CD4-positive, alpha-beta memory T cell (primary cell): Measurements from ENCODE around the gene ITGA1. TPM values are rescaled to one million over a fixed set of nuclear protein-coding genes. Genes with fewer than 3 reads are reported as not detected.
A peak's percentile ranks its signal among the peaks of the same experiment; 100 is the strongest.

ENCODE experiments used
- CTCF ChIA-PET: fragments of 350-600 bp; sonication (Branson Sonifier 250); formaldehyde crosslinking; loops from one replicate; lab custom pipeline; 2021; ENCODE audit warnings: inconsistent platforms; ENCODE audit not compliant: partially characterized antibody; lab: Charles Lee
- POLR2A ChIA-PET: fragments of 350-600 bp; sonication (Branson Sonifier 250); formaldehyde crosslinking; loops from one replicate; lab custom pipeline; 2021; ENCODE audit not compliant: partially characterized antibody; lab: Charles Lee
- DNase-seq, 5 donors: peaks; one replicate each; pipeline versions ENCODE4 v3.0.0 to v3.0.0-alpha.2; 2020 to 2022; ENCODE audit warnings: mixed read lengths in 1 of 5
- H3K27ac ChIP-seq: one replicate; pipeline ENCODE4 v1.7.0; 2013; ENCODE audit warnings: low read depth, low read length
- H3K27me3 ChIP-seq: 2 replicates; pipeline ENCODE4 v1.7.0; 2013; ENCODE audit warnings: mild to moderate bottlenecking, low read length, moderate library complexity; ENCODE audit not compliant: insufficient read depth
- H3K36me3 ChIP-seq: 2 replicates; pipeline ENCODE4 v1.7.0; 2013; ENCODE audit warnings: mild to moderate bottlenecking, low read length, moderate library complexity; ENCODE audit not compliant: insufficient read depth
- H3K4me1 ChIP-seq: 2 replicates; pipeline ENCODE4 v1.7.0; 2013; ENCODE audit warnings: mild to moderate bottlenecking, low read length, moderate library complexity; ENCODE audit not compliant: insufficient read depth
- H3K4me3 ChIP-seq, 2 donors: one replicate each; pipeline ENCODE4 v1.7.0; 2013; ENCODE audit warnings: low read length in 2 of 2, mild to moderate bottlenecking in 1 of 2
- H3K9me3 ChIP-seq, 2 donors: one replicate each; pipeline ENCODE4 v1.7.0; 2013; ENCODE audit warnings: low read length in 2 of 2, control low read depth in 1 of 2; ENCODE audit not compliant: control insufficient read depth in 1 of 2
- H3K27ac Mint-ChIP-seq, 7 donors: one replicate each; pipeline ENCODE4 v1.8.0; 2020 to 2021; ENCODE audit warnings: mixed read lengths in 7 of 7, mild to moderate bottlenecking in 6 of 7, inconsistent platforms in 3 of 7, moderate library complexity in 3 of 7
- H3K27me3 Mint-ChIP-seq, 2 donors: one replicate each; pipeline ENCODE4 v1.8.0; 2020 to 2021; ENCODE audit warnings: mixed read lengths in 2 of 2
- H3K36me3 Mint-ChIP-seq, 2 donors: one replicate each; pipeline ENCODE4 v1.8.0; 2020 to 2021; ENCODE audit warnings: mixed read lengths in 2 of 2, inconsistent platforms in 1 of 2, mild to moderate bottlenecking in 1 of 2
- H3K4me1 Mint-ChIP-seq, 4 donors: one replicate each; pipeline ENCODE4 v1.8.0; 2020 to 2021; ENCODE audit warnings: mixed read lengths in 4 of 4, mild to moderate bottlenecking in 1 of 4
- H3K4me3 Mint-ChIP-seq, 8 donors: one replicate each; pipeline ENCODE4 v1.8.0; 2020 to 2021; ENCODE audit warnings: mixed read lengths in 8 of 8, mild to moderate bottlenecking in 7 of 8, moderate library complexity in 6 of 8, inconsistent platforms in 3 of 8
- H3K9me3 Mint-ChIP-seq, 8 donors: one replicate each; pipeline ENCODE4 v1.8.0; 2020 to 2021; ENCODE audit warnings: mixed read lengths in 8 of 8, mild to moderate bottlenecking in 5 of 8, inconsistent platforms in 3 of 8, moderate library complexity in 1 of 8
- intact Hi-C: fragments of 100-400 bp; cut with micrococcal nuclease; formaldehyde crosslinking; loops from one replicate; pipeline ENCODE4 v1.15.1; 2023
- polyA plus RNA-seq, 2 donors: library from polyadenylated mRNA; unstranded; fragments of 300-500 nt; fragmentation: Illumina TruSeq; gene quantifications; one replicate each; pipeline ENCODE4 v1.2.3, GENCODE V29; 2021
- total RNA-seq, 2 experiments: library from RNA; stranded (reverse); gene quantifications; one replicate each; pipeline ENCODE4 v1.2.3, GENCODE V29; 2021

Gene ITGA1
- total and polyA plus RNA-seq, 4 experiments from 2014 or later = 1.9 to 5.8 (median 4.8) TPM

GRCh38 chr5:53002491-53002890 is 214.8 kb downstream of the ITGA1 start:
- Mint-ChIP-seq H3K4me3 (no peak overlapping the region), H3K27ac (no peak overlapping the region), H3K4me1 (peaks cover 14 to 25% (median 15%) of the 10 kb centered on the region in 4 donors), H3K36me3 (no peaks in the 10 kb centered on the region), H3K27me3 (no peaks in the 10 kb centered on the region), H3K9me3 (no peaks in the 10 kb centered on the region)
- no peak for DNase-seq
- intact Hi-C loops = no loop called here
- Histone ChIP-seq H3K4me3 (no peak overlapping the region), H3K4me1 (peaks cover 12% of the 10 kb centered on the region), H3K9me3 (no peaks in the 10 kb centered on the region), H3K36me3 (no peaks in the 10 kb centered on the region), H3K27me3 (no peaks in the 10 kb centered on the region), H3K27ac (no peak overlapping the region)
- POLR2A ChIA-PET = no interaction called here
- CTCF ChIA-PET = no interaction called here

DNA sequence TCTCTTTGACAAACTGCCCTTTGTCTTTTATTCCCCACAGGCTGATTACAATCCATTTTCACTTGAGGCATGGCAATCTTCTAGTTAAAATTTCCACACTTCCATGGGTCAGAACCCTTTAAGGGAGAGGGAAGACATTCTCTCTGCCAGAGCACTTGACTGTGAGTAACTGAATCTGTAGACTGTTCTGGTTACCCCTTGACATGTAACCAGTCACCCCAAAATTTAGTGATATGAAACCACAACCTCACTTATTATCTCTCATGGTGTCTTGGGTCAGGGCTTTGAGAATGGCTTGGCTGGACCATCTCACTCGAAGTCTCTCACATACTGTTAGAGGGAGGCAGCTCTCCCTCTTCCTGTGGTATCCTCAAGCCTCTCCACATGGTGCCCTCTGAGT is 215.4 kb downstream of the ITGA1 start:
- no peak overlapping the region for H3K4me3 ChIP-seq
- no peaks in the 10 kb centered on the region for H3K9me3 Mint-ChIP-seq
- intact Hi-C loops = no loop called here
- no peaks in the 10 kb centered on the region for H3K36me3 Mint-ChIP-seq
- peaks cover 15 to 32% (median 17%) of the 10 kb centered on the region in 4 donors for H3K4me1 Mint-ChIP-seq
- ChIA-PET POLR2A (no interaction called here), CTCF (no interaction called here)
- no peaks in the 10 kb centered on the region for H3K27me3 Mint-ChIP-seq
- no peak for DNase-seq
- no peak overlapping the region for H3K27ac Mint-ChIP-seq
- H3K9me3 ChIP-seq = no peaks in the 10 kb centered on the region
- H3K4me1 ChIP-seq = peaks cover 12% of the 10 kb centered on the region
- H3K27me3 ChIP-seq = no peaks in the 10 kb centered on the region
- H3K27ac ChIP-seq = no peak overlapping the region
- H3K4me3 Mint-ChIP-seq = no peak overlapping the region
- H3K36me3 ChIP-seq = no peaks in the 10 kb centered on the region

DNA sequence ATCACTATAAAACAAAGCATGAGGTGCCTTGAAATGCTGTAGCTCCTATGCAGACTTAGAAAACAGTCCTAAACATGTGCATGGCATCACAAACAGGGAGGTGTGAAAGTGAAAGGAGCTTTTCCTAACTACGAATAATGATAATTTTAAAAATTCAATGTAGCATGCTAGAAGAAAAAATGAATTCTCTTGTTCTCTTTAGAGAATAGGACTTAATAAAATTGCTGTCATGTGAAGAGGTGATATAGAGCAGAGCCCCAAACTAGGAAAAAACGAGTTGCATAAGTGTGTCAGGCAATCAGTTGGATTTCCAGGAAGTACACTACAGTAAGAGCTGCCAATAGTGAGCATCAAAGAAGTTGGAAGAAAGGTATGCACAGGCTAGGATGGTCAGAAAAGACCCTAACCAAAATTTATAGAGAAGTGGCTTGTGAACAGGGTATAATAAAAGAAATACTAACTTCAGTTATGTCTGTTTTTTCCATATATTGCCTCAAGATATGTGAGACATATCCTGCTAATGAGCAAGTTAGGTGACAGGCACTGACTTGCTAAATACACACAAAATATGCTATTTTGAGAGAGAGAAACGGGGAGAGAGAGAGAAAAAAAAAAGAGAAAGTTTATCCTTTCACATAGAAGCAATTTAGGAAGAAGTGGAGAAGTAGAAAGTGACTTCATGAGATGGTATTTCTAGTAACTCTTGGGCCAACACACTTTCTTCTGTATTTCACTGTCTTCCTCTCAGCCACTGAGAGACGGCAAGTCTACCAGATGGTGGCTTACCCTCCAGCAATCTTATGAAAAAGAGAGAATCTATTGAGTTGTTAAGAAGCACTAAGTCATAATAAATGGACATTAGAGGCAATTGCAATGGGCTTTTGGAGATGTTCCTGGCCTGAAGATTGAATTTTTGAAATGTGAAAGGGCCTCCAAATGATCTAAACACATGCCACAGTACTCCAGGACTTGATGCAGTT is 219.5 kb downstream of the ITGA1 start:
- Mint-ChIP-seq H3K36me3 (no peaks in the 10 kb centered on the region), H3K27me3 (no peaks in the 10 kb centered on the region), H3K9me3 (no peaks in the 10 kb centered on the region), H3K4me1 (peaks cover 15 to 34% (median 17%) of the 10 kb centered on the region in 4 donors), H3K27ac (peak overlapping the region in 3 of 7 donors; percentile 34 to 54 (median 48)), H3K4me3 (peak overlapping the region; percentile 16 to 76 (median 59))
- Histone ChIP-seq H3K27me3 (no peaks in the 10 kb centered on the region), H3K4me1 (peaks cover 12% of the 10 kb centered on the region), H3K4me3 (no peak overlapping the region), H3K36me3 (no peaks in the 10 kb centered on the region), H3K27ac (no peak overlapping the region), H3K9me3 (no peaks in the 10 kb centered on the region)
- intact Hi-C loops = no loop called here
- CTCF ChIA-PET = interaction anchor here (1.3 kb wide), 1 partner anchor 16 kb away, joined by 4 read pairs; no protein-coding TSS in a partner anchor
- POLR2A ChIA-PET = no interaction called here
- no peak for DNase-seq

- H3K9me3 Mint-ChIP-seq = no peaks in the 10 kb centered on the region
- H3K4me1 ChIP-seq = peaks cover 12% of the 10 kb centered on the region
- no peak for DNase-seq
- ChIA-PET POLR2A (no interaction called here), CTCF (no interaction called here)
- intact Hi-C loops = no loop called here
- H3K36me3 ChIP-seq = no peaks in the 10 kb centered on the region
- no peaks in the 10 kb centered on the region for H3K27me3 Mint-ChIP-seq
- H3K4me3 Mint-ChIP-seq = no peak overlapping the region
- H3K27me3 ChIP-seq = no peaks in the 10 kb centered on the region
- peaks cover 15 to 34% (median 17%) of the 10 kb centered on the region in 4 donors for H3K4me1 Mint-ChIP-seq
- H3K27ac ChIP-seq = no peak overlapping the region
- H3K9me3 ChIP-seq = no peaks in the 10 kb centered on the region
- no peaks in the 10 kb centered on the region for H3K36me3 Mint-ChIP-seq
- no peak overlapping the region for H3K4me3 ChIP-seq
- H3K27ac Mint-ChIP-seq = no peak overlapping the region
Measured at GRCh38 chr5:53008751-53009150, 221.0 kb downstream of the ITGA1 start.

Other genes with a start within 250 kb of the ITGA1 start
- 10 to 100 TPM; 11.9 to 12.4 TPM for gene PELO, start within 50 bp of the ITGA1 start, total RNA-seq
- gene PELO, start within 50 bp of the ITGA1 start, polyA plus RNA-seq = 1 to 10 TPM; 5.7 to 8.3 TPM
- gene ITGA2, start 201.4 kb downstream of the ITGA1 start, total RNA-seq = 1 to 10 TPM; 1.4 to 1.6 TPM
- gene ITGA2, start 201.4 kb downstream of the ITGA1 start, polyA plus RNA-seq = under 1 TPM; 0.30 to 0.47 TPM